Kasumi-1 (cell line): Measurements from ENCODE around the gene NKX6-2.
"Not testable (repeated sequence)": the region's sequence is repeated elsewhere in the genome, so short reads cannot be mapped to it uniquely, and the experiment has no call there.

Experiments
- DNase-seq, 2 experiments: peaks; one replicate each; lab custom pipeline; 2025; lab: John Stamatoyannopoulos, UW

Gene NKX6-2

GRCh38 chr10:132754071-132754470, 31.9 kb downstream of the NKX6-2 start:
- no peak for DNase-seq

GRCh38 chr10:132753596-132753995, 32.4 kb downstream of the NKX6-2 start:
- DNase-seq = no peak

- DNase-seq = no peak
These were observed 33.0 kb downstream of the NKX6-2 start for GRCh38 chr10:132752961-132753360.

- no peak for DNase-seq
These were observed 33.6 kb downstream of the NKX6-2 start for GRCh38 chr10:132752378-132752777.

- DNase-seq = no peak
These were observed 35.0 kb downstream of the NKX6-2 start for GRCh38 chr10:132750936-132751335.

GRCh38 chr10:132749371-132749795, 36.6 kb downstream of the NKX6-2 start:
- DNase-seq = no peak

- no peak for DNase-seq
These were observed 37.2 kb downstream of the NKX6-2 start for GRCh38 chr10:132748545-132749370.

- no peak for DNase-seq
These were observed 37.8 kb downstream of the NKX6-2 start for GRCh38 chr10:132748135-132748534.

GRCh38 chr10:132746801-132747625, 38.9 kb downstream of the NKX6-2 start:
- DNase-seq = no peak

- no peak for DNase-seq
These were observed 39.6 kb downstream of the NKX6-2 start for GRCh38 chr10:132746386-132746785.

- no peak for DNase-seq
These were observed 40.0 kb downstream of the NKX6-2 start for GRCh38 chr10:132745971-132746370.

GRCh38 chr10:132745511-132745910, 40.4 kb downstream of the NKX6-2 start:
- DNase-seq = no peak

GRCh38 chr10:132744839-132745238, 41.1 kb downstream of the NKX6-2 start:
- DNase-seq = no peak

GRCh38 chr10:132743925-132744490, 41.9 kb downstream of the NKX6-2 start:
- no peak for DNase-seq

GRCh38 chr10:132743196-132743924, 42.6 kb downstream of the NKX6-2 start:
- DNase-seq = not testable (repeated sequence)

- no peak for DNase-seq
These were observed 43.1 kb downstream of the NKX6-2 start for GRCh38 chr10:132742837-132743194.

GRCh38 chr10:132742167-132742836, 43.6 kb downstream of the NKX6-2 start:
- no peak for DNase-seq

- DNase-seq = peak in 1 of 2 experiments; percentile 4
These were observed 45.4 kb downstream of the NKX6-2 start for GRCh38 chr10:132740588-132740987.

GRCh38 chr10:132739225-132739613, 46.7 kb downstream of the NKX6-2 start:
- DNase-seq = no peak

GRCh38 chr10:132738454-132739224, 47.3 kb downstream of the NKX6-2 start:
- DNase-seq = no peak
